Stimulated activated naive B cell treated with anti-CD40 and anti-IgM and Interleukin-4, amounts not matched to agents 10 μg/mL and 1 μg/mL and 100 μg/mL, for 72 hours (primary cell): ENCODE measurements around the gene CELF4.

Experiments
- ATAC-seq, 2 donors: fragments of 150-1000 bp; cut with Tn5 transposase; replicated peaks; 2 replicates each; pipeline ENCODE4 v1.10.0; 2021; ENCODE audit warnings: moderate library complexity in 1 of 2
- DNase-seq: peaks from one replicate; pipeline ENCODE4 v3.0.0; 2021
- H3K27ac Mint-ChIP-seq: one replicate; pipeline ENCODE4 v1.8.0; 2022; ENCODE audit warnings: mild to moderate bottlenecking, mixed read lengths
- H3K27me3 Mint-ChIP-seq, 2 donors: one replicate each; pipeline ENCODE4 v1.8.0; 2022; ENCODE audit warnings: mixed read lengths in 2 of 2
- H3K36me3 Mint-ChIP-seq, 2 donors: one replicate each; pipeline ENCODE4 v1.8.0; 2022; ENCODE audit warnings: mixed read lengths in 2 of 2, mild to moderate bottlenecking in 1 of 2
- H3K4me1 Mint-ChIP-seq, 2 donors: one replicate each; pipeline ENCODE4 v1.8.0; 2022; ENCODE audit warnings: mixed read lengths in 2 of 2, mild to moderate bottlenecking in 1 of 2
- H3K4me3 Mint-ChIP-seq, 2 donors: one replicate each; pipeline ENCODE4 v1.8.0; 2022; ENCODE audit warnings: mild to moderate bottlenecking in 2 of 2, mixed read lengths in 2 of 2, moderate library complexity in 1 of 2
- H3K9me3 Mint-ChIP-seq, 2 donors: one replicate each; pipeline ENCODE4 v1.8.0; 2022; ENCODE audit warnings: mixed read lengths in 2 of 2, mild to moderate bottlenecking in 1 of 2

CELF4 gene

GRCh38 chr18:37275237-37275741 is 290.3 kb downstream of the CELF4 start:
- no peak for ATAC-seq
- peaks cover 38 to 72% of the 10 kb centered on the region in 2 donors for H3K27me3 Mint-ChIP-seq
- peaks cover 12 to 13% of the 10 kb centered on the region in 2 donors for H3K9me3 Mint-ChIP-seq
- H3K36me3 Mint-ChIP-seq: peaks cover 6 to 8% of the 10 kb centered on the region in 2 donors
- H3K27ac Mint-ChIP-seq: no peak overlapping the region
- no peak overlapping the region for H3K4me3 Mint-ChIP-seq
- H3K4me1 Mint-ChIP-seq: peaks cover 0 to 3% of the 10 kb centered on the region in 2 donors
- DNase-seq: no peak

- ATAC-seq: no peak
- H3K27ac Mint-ChIP-seq: no peak overlapping the region
- H3K9me3 Mint-ChIP-seq: peaks cover 12 to 13% of the 10 kb centered on the region in 2 donors
- peaks cover 0 to 3% of the 10 kb centered on the region in 2 donors for H3K4me1 Mint-ChIP-seq
- no peak for DNase-seq
- H3K4me3 Mint-ChIP-seq: no peak overlapping the region
- H3K27me3 Mint-ChIP-seq: peaks cover 38 to 67% of the 10 kb centered on the region in 2 donors
- H3K36me3 Mint-ChIP-seq: peaks cover 6 to 8% of the 10 kb centered on the region in 2 donors
Measured at GRCh38 chr18:37274309-37275236, 291.0 kb downstream of the CELF4 start.

GRCh38 chr18:37272841-37273240 is 292.8 kb downstream of the CELF4 start:
- H3K4me3 Mint-ChIP-seq: no peak overlapping the region
- H3K27me3 Mint-ChIP-seq: peaks cover 31 to 51% of the 10 kb centered on the region in 2 donors
- peaks cover 12 to 13% of the 10 kb centered on the region in 2 donors for H3K9me3 Mint-ChIP-seq
- H3K36me3 Mint-ChIP-seq: peaks cover 6 to 8% of the 10 kb centered on the region in 2 donors
- DNase-seq: no peak
- H3K4me1 Mint-ChIP-seq: peaks cover 0 to 3% of the 10 kb centered on the region in 2 donors
- H3K27ac Mint-ChIP-seq: no peak overlapping the region
- no peak for ATAC-seq

- Mint-ChIP-seq H3K27me3 (peaks cover 27 to 45% of the 10 kb centered on the region in 2 donors), H3K27ac (no peak overlapping the region), H3K4me3 (no peak overlapping the region), H3K36me3 (peaks cover 6 to 8% of the 10 kb centered on the region in 2 donors), H3K9me3 (peaks cover 11 to 13% of the 10 kb centered on the region in 2 donors), H3K4me1 (peaks cover 0 to 3% of the 10 kb centered on the region in 2 donors)
- no peak for DNase-seq
- ATAC-seq: no peak
Measured at GRCh38 chr18:37272226-37272625, 293.4 kb downstream of the CELF4 start.

- Mint-ChIP-seq H3K4me1 (peaks cover 0 to 2% of the 10 kb centered on the region in 2 donors), H3K36me3 (peaks cover 2 to 3% of the 10 kb centered on the region in 2 donors), H3K9me3 (peaks cover 2 to 7% of the 10 kb centered on the region in 2 donors), H3K27me3 (peaks cover 17 to 32% of the 10 kb centered on the region in 2 donors), H3K27ac (no peak overlapping the region), H3K4me3 (no peak overlapping the region)
- ATAC-seq: no peak
- DNase-seq: no peak
Measured at GRCh38 chr18:37270666-37271052, 294.9 kb downstream of the CELF4 start.

- Mint-ChIP-seq H3K27ac (no peak overlapping the region), H3K4me3 (no peak overlapping the region), H3K27me3 (peaks cover 13 to 27% of the 10 kb centered on the region in 2 donors), H3K4me1 (no peaks in the 10 kb centered on the region), H3K9me3 (peaks cover 0 to 5% of the 10 kb centered on the region in 2 donors), H3K36me3 (no peaks in the 10 kb centered on the region)
- ATAC-seq (no peak), DNase-seq (no peak)
Measured at GRCh38 chr18:37270038-37270665, 295.4 kb downstream of the CELF4 start.

GRCh38 chr18:37266290-37266689 is 299.3 kb downstream of the CELF4 start:
- no peak for DNase-seq
- H3K4me3 Mint-ChIP-seq: no peak overlapping the region

GRCh38 chr18:37265382-37265781 is 300.2 kb downstream of the CELF4 start:
- DNase-seq: no peak
- ATAC-seq: no peak
- H3K27ac Mint-ChIP-seq: no peak overlapping the region
- H3K36me3 Mint-ChIP-seq: no peaks in the 10 kb centered on the region
- H3K4me1 Mint-ChIP-seq: no peaks in the 10 kb centered on the region
- peaks cover 0 to 3% of the 10 kb centered on the region in 2 donors for H3K9me3 Mint-ChIP-seq
- peaks cover 10 to 23% of the 10 kb centered on the region in 2 donors for H3K27me3 Mint-ChIP-seq
- no peak overlapping the region for H3K4me3 Mint-ChIP-seq

More at GRCh38 chr18:37266290-37266689, 299.3 kb downstream of the CELF4 start:
- peaks cover 0 to 3% of the 10 kb centered on the region in 2 donors for H3K9me3 Mint-ChIP-seq
- ATAC-seq: no peak
- no peaks in the 10 kb centered on the region for H3K36me3 Mint-ChIP-seq
- H3K27me3 Mint-ChIP-seq: peaks cover 14 to 18% of the 10 kb centered on the region in 2 donors
- H3K27ac Mint-ChIP-seq: no peak overlapping the region
- no peaks in the 10 kb centered on the region for H3K4me1 Mint-ChIP-seq

GRCh38 chr18:37264956-37265355 is 300.6 kb downstream of the CELF4 start:
- Mint-ChIP-seq H3K4me3 (no peak overlapping the region), H3K27me3 (peaks cover 11 to 23% of the 10 kb centered on the region in 2 donors), H3K9me3 (peaks cover 0 to 3% of the 10 kb centered on the region in 2 donors), H3K27ac (no peak overlapping the region), H3K36me3 (no peaks in the 10 kb centered on the region), H3K4me1 (no peaks in the 10 kb centered on the region)
- DNase-seq (no peak), ATAC-seq (no peak)

- Mint-ChIP-seq H3K4me3 (no peak overlapping the region), H3K27ac (no peak overlapping the region), H3K9me3 (peaks cover 0 to 3% of the 10 kb centered on the region in 2 donors), H3K27me3 (peaks cover 34 to 41% of the 10 kb centered on the region in 2 donors), H3K36me3 (no peaks in the 10 kb centered on the region), H3K4me1 (no peaks in the 10 kb centered on the region)
- ATAC-seq (no peak), DNase-seq (no peak)
Measured at GRCh38 chr18:37261988-37262387, 303.6 kb downstream of the CELF4 start.

GRCh38 chr18:37261246-37261840 is 304.3 kb downstream of the CELF4 start:
- H3K4me3 Mint-ChIP-seq: no peak overlapping the region
- no peak for ATAC-seq
- no peak for DNase-seq
- no peaks in the 10 kb centered on the region for H3K4me1 Mint-ChIP-seq
- H3K9me3 Mint-ChIP-seq: peaks cover 0 to 3% of the 10 kb centered on the region in 2 donors
- peaks cover 39 to 41% of the 10 kb centered on the region in 2 donors for H3K27me3 Mint-ChIP-seq
- H3K27ac Mint-ChIP-seq: no peak overlapping the region
- H3K36me3 Mint-ChIP-seq: no peaks in the 10 kb centered on the region

GRCh38 chr18:37260367-37261093 is 305.1 kb downstream of the CELF4 start:
- ATAC-seq: no peak
- Mint-ChIP-seq H3K9me3 (peaks cover 0 to 3% of the 10 kb centered on the region in 2 donors), H3K27me3 (peaks cover 47 to 48% of the 10 kb centered on the region in 2 donors), H3K36me3 (no peaks in the 10 kb centered on the region), H3K4me1 (no peaks in the 10 kb centered on the region), H3K27ac (no peak overlapping the region), H3K4me3 (no peak overlapping the region)
- no peak for DNase-seq

GRCh38 chr18:37259711-37260110 is 305.9 kb downstream of the CELF4 start:
- Mint-ChIP-seq H3K27ac (no peak overlapping the region), H3K4me3 (no peak overlapping the region), H3K36me3 (no peaks in the 10 kb centered on the region), H3K9me3 (peaks cover 0 to 2% of the 10 kb centered on the region in 2 donors), H3K27me3 (peaks cover 51 to 55% of the 10 kb centered on the region in 2 donors), H3K4me1 (peaks cover 0 to under 1% of the 10 kb centered on the region in 2 donors)
- no peak for DNase-seq
- no peak for ATAC-seq
